Neural progenitor cell (in vitro differentiated cells): ENCODE measurements around the gene CLEC2A.

ENCODE experiments used
- EZH2 ChIP-seq: fragments of 200-600 bp; sonication (generic); IDR thresholded peaks from 2 replicates; pipeline ENCODE4 v1.6.1; 2017; ENCODE audit warnings: antibody characterized with exemption, mild to moderate bottlenecking, moderate library complexity
- TF ChIP-seq, protein P1 (sequence below): fragments of 200-600 bp; sonication (generic); IDR thresholded peaks from 2 replicates; pipeline ENCODE4 v1.5.1; 2017; ENCODE audit warnings: antibody characterized with exemption, mild to moderate bottlenecking

DNA sequence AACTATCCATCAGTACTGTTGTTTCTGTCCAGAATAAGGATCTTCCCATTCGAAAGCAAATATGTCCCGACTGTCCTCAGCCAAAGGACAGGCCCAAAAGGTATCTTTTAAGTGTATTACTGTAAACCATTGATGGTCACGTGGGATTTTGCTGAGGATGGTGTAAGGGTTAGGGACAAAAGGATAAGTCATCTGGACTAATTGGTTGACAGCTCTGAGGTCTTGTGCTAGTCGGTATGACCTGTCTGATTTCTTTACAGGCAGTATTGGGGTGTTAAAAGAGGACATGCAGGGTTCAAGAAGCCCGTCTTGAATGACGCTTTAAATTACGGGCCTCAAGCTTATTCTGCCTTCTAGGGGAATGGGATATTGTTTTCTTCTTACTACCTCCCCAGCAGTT lies 24.4 kb downstream of the CLEC2A start:
- TF ChIP-seq, protein P1, sequence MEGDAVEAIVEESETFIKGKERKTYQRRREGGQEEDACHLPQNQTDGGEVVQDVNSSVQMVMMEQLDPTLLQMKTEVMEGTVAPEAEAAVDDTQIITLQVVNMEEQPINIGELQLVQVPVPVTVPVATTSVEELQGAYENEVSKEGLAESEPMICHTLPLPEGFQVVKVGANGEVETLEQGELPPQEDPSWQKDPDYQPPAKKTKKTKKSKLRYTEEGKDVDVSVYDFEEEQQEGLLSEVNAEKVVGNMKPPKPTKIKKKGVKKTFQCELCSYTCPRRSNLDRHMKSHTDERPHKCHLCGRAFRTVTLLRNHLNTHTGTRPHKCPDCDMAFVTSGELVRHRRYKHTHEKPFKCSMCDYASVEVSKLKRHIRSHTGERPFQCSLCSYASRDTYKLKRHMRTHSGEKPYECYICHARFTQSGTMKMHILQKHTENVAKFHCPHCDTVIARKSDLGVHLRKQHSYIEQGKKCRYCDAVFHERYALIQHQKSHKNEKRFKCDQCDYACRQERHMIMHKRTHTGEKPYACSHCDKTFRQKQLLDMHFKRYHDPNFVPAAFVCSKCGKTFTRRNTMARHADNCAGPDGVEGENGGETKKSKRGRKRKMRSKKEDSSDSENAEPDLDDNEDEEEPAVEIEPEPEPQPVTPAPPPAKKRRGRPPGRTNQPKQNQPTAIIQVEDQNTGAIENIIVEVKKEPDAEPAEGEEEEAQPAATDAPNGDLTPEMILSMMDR: no peak
- no peak for TF ChIP-seq EZH2
